ENCODE data around the gene GNAO1.

DNA sequence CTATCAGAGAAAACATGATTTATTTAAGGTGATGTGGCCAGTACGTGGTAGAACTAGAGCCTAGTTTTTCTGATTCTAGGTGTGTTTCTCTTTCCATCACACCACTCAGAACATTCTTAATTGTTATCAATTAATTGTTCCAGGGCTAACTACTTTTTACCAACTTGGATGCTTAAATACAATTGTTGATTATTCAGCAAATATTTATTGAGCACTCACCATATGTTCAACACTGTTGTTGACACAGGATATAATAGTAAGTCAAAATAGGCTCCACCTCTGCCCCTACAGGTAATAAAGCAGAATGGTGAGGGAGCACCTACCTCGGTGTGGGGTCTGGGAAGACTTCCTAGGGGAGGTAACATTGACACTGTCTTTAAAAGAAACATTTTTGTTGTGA lies 16.1 kb downstream of the GNAO1 start:
- TF ChIP-seq, protein P1, sequence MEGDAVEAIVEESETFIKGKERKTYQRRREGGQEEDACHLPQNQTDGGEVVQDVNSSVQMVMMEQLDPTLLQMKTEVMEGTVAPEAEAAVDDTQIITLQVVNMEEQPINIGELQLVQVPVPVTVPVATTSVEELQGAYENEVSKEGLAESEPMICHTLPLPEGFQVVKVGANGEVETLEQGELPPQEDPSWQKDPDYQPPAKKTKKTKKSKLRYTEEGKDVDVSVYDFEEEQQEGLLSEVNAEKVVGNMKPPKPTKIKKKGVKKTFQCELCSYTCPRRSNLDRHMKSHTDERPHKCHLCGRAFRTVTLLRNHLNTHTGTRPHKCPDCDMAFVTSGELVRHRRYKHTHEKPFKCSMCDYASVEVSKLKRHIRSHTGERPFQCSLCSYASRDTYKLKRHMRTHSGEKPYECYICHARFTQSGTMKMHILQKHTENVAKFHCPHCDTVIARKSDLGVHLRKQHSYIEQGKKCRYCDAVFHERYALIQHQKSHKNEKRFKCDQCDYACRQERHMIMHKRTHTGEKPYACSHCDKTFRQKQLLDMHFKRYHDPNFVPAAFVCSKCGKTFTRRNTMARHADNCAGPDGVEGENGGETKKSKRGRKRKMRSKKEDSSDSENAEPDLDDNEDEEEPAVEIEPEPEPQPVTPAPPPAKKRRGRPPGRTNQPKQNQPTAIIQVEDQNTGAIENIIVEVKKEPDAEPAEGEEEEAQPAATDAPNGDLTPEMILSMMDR (IDR thresholded peaks at IDR 0.05): no peak
- TF ChIP-seq POLR2A (IDR thresholded peaks at IDR 0.05): no peak
